Smooth muscle cell (in vitro differentiated cells): Measurements from ENCODE around the gene PARM1. TPM values are rescaled to one million over a fixed set of nuclear protein-coding genes. Genes with fewer than 3 reads are reported as not detected.

ENCODE experiments used
- DNase-seq: peaks from one replicate; lab custom pipeline; 2025; ENCODE audit not compliant: unreplicated experiment; lab: John Stamatoyannopoulos, UW
- H2AFZ ChIP-seq: fragments of 200-600 bp; sonication (generic); 2 replicates; pipeline ENCODE4 v1.6.0; 2016; ENCODE audit warnings: antibody characterized with exemption, low read depth, mild to moderate bottlenecking
- H3F3A ChIP-seq: fragments of 200-600 bp; sonication (generic); 2 replicates; pipeline ENCODE4 v1.6.0; 2017; ENCODE audit warnings: antibody characterized with exemption, low read depth
- H3K27ac ChIP-seq: fragments of 200-600 bp; sonication (generic); 2 replicates; pipeline ENCODE4 v1.5.1; 2016; ENCODE audit warnings: low read depth, mild to moderate bottlenecking
- H3K27me3 ChIP-seq: fragments of 200-600 bp; sonication (generic); 2 replicates; pipeline ENCODE4 v1.6.1; 2016; ENCODE audit warnings: low read depth, mild to moderate bottlenecking
- H3K36me3 ChIP-seq: fragments of 200-600 bp; sonication (generic); 2 replicates; pipeline ENCODE4 v1.5.1; 2016; ENCODE audit warnings: low read depth
- H3K4me1 ChIP-seq: fragments of 200-600 bp; sonication (generic); 2 replicates; pipeline ENCODE4 v1.5.1; 2016; ENCODE audit warnings: low read depth
- H3K4me2 ChIP-seq: fragments of 200-600 bp; sonication (generic); 2 replicates; pipeline ENCODE4 v1.6.0; 2016; ENCODE audit warnings: mild to moderate bottlenecking
- H3K4me3 ChIP-seq: fragments of 200-600 bp; sonication (generic); 2 replicates; pipeline ENCODE4 v1.5.1; 2016; ENCODE audit warnings: mild to moderate bottlenecking
- H3K79me2 ChIP-seq: fragments of 200-600 bp; sonication (generic); 2 replicates; pipeline ENCODE4 v1.6.0; 2016; ENCODE audit warnings: low read depth, mild to moderate bottlenecking
- H3K9ac ChIP-seq: fragments of 200-600 bp; sonication (generic); 2 replicates; pipeline ENCODE4 v1.6.0; 2016; ENCODE audit warnings: low read depth
- H3K9me3 ChIP-seq: fragments of 200-600 bp; sonication (generic); replicated peaks from 2 replicates; pipeline ENCODE4 v1.5.1; 2016; ENCODE audit warnings: low read depth
- H4K20me1 ChIP-seq: fragments of 200-600 bp; sonication (generic); 2 replicates; pipeline ENCODE4 v1.6.0; 2016; ENCODE audit warnings: low read depth
- WGBS: methylation state at CpG from one replicate; pipeline ENCODE4 v1.1.7; 2016; ENCODE audit warnings: low lambda C conversion rate; 5-methylcytosine and 5-hydroxymethylcytosine counted together
- polyA plus RNA-seq: library from polyadenylated mRNA; unstranded; fragments of >200 nt; fragmentation: Nextera tagmentation; extraction: Ambion mirVana; gene quantifications from 2 replicates; pipeline ENCODE4 v1.2.1, GENCODE V29; 2016
- total RNA-seq: library from RNA; depleted of rRNA; stranded (reverse); fragments of >200 nt; gene quantifications from 2 replicates; pipeline ENCODE4 v1.2.3, GENCODE V29; 2014
- TF ChIP-seq, protein P1 (sequence below): fragments of 200-600 bp; sonication (generic); IDR thresholded peaks from 2 replicates; pipeline ENCODE4 v1.5.1; 2017; ENCODE audit warnings: borderline replicate concordance, mild to moderate bottlenecking, antibody characterized with exemption; ENCODE audit not compliant: insufficient read depth, poor library complexity, severe bottlenecking

PARM1 gene
- total and polyA plus RNA-seq, 2 experiments from 2014 or later: 38.5 to 46.4 TPM

DNA sequence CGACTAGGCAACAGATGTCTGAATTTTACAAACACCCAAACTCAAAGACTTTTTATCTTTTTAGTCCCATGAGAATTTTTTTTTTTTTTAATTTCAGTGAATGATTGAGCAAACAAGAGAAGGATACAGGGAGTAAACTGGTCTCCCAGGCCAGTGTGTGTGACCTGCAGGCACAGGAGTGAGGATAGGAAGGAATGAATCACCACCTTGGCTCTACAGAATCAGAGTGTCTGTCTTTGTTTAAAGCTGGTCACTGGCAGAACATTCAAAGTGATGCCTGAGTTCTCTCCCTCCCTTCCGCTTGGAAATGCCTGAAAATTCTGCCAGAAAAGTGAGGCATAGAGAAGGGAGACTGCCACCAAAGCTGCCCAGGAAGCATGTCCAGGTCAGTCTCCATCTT is 69.5 kb downstream of the PARM1 start:
- H3K4me1 ChIP-seq: no peaks in the 10 kb centered on the region

DNA sequence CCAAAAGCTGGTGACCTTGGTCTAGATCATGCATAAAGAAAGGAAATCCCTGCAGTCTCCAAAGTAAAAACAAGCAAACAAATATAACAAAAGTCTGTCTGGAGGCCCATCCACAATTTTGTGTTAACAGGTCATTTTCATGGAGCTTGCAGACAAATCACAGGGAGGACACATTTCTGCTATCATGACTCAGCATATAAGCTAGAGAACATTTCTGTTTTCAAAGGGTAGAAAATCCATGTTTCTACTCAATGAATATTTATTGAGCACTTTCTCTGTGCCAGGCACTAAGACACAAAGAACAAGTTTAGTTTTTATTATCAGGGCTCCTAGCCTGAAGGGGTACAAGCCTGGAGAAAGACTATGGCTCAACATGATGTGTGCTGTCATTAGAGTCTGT is 71.1 kb downstream of the PARM1 start:
- Histone ChIP-seq H3K36me3 (no peaks in the 10 kb centered on the region), H3K4me1 (no peaks in the 10 kb centered on the region), H3K27ac (no peak overlapping the region), H3K9ac (no peak overlapping the region), H3K9me3 (peaks cover 5% of the 10 kb centered on the region), H3F3A (no peaks in the 10 kb centered on the region), H3K27me3 (no peaks in the 10 kb centered on the region), H3K79me2 (no peaks in the 10 kb centered on the region), H3K4me2 (no peak overlapping the region), H2AFZ (no peak overlapping the region), H3K4me3 (no peak overlapping the region), H4K20me1 (no peaks in the 10 kb centered on the region)
- TF ChIP-seq, protein P1, sequence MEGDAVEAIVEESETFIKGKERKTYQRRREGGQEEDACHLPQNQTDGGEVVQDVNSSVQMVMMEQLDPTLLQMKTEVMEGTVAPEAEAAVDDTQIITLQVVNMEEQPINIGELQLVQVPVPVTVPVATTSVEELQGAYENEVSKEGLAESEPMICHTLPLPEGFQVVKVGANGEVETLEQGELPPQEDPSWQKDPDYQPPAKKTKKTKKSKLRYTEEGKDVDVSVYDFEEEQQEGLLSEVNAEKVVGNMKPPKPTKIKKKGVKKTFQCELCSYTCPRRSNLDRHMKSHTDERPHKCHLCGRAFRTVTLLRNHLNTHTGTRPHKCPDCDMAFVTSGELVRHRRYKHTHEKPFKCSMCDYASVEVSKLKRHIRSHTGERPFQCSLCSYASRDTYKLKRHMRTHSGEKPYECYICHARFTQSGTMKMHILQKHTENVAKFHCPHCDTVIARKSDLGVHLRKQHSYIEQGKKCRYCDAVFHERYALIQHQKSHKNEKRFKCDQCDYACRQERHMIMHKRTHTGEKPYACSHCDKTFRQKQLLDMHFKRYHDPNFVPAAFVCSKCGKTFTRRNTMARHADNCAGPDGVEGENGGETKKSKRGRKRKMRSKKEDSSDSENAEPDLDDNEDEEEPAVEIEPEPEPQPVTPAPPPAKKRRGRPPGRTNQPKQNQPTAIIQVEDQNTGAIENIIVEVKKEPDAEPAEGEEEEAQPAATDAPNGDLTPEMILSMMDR: no peak
- no peak for DNase-seq

More for the DNA sequence above, 69.5 kb downstream of the PARM1 start:
- TF ChIP-seq, protein P1: no peak
- Histone ChIP-seq H3F3A (no peaks in the 10 kb centered on the region), H3K79me2 (no peaks in the 10 kb centered on the region), H3K27ac (no peak overlapping the region), H3K27me3 (no peaks in the 10 kb centered on the region), H3K36me3 (no peaks in the 10 kb centered on the region), H4K20me1 (no peaks in the 10 kb centered on the region), H3K9ac (no peak overlapping the region), H3K4me2 (no peak overlapping the region), H3K4me3 (no peak overlapping the region), H3K9me3 (no peaks in the 10 kb centered on the region), H2AFZ (no peak overlapping the region)
- no peak for DNase-seq
- 93% methylated on average over 2 of the region's 2 CpGs for WGBS

GRCh38 chr4:75004755-75005668 is 72.1 kb downstream of the PARM1 start:
- H3F3A ChIP-seq: no peaks in the 10 kb centered on the region
- no peaks in the 10 kb centered on the region for H3K27me3 ChIP-seq
- no peaks in the 10 kb centered on the region for H3K36me3 ChIP-seq
- H3K9me3 ChIP-seq: peaks cover 5% of the 10 kb centered on the region
- H3K27ac ChIP-seq: no peak overlapping the region
- H3K4me1 ChIP-seq: no peaks in the 10 kb centered on the region
- H3K4me3 ChIP-seq: no peak overlapping the region
- no peak overlapping the region for H3K4me2 ChIP-seq
- H2AFZ ChIP-seq: no peak overlapping the region
- no peaks in the 10 kb centered on the region for H3K79me2 ChIP-seq
- no peak overlapping the region for H3K9ac ChIP-seq
- TF ChIP-seq, protein P1: no peak
- no peak for DNase-seq
- WGBS: 89% methylated on average over 9 of the region's 9 CpGs
- no peaks in the 10 kb centered on the region for H4K20me1 ChIP-seq

GRCh38 chr4:75005727-75006126 is 72.8 kb downstream of the PARM1 start:
- Histone ChIP-seq H3F3A (no peaks in the 10 kb centered on the region), H3K79me2 (no peaks in the 10 kb centered on the region), H2AFZ (no peak overlapping the region), H3K4me3 (no peak overlapping the region), H3K27me3 (no peaks in the 10 kb centered on the region), H3K9me3 (peaks cover 5% of the 10 kb centered on the region), H3K36me3 (no peaks in the 10 kb centered on the region), H3K4me1 (no peaks in the 10 kb centered on the region), H4K20me1 (no peaks in the 10 kb centered on the region), H3K4me2 (no peak overlapping the region), H3K27ac (no peak overlapping the region), H3K9ac (no peak overlapping the region)
- DNase-seq: no peak
- TF ChIP-seq, protein P1: no peak
- WGBS: 95% methylated on average over 1 of the region's 1 CpG
